Measurements from ENCODE around the gene TMEM119. TPM values are rescaled to one million over a fixed set of nuclear protein-coding genes. Genes with fewer than 3 reads are reported as not detected.

The TMEM119 gene
- total RNA-seq, 2 experiments from 2014 or later: 2.1 to 2.6 TPM

- ATAC-seq (ENCODE audit: poor library complexity): no peak
- Mint-ChIP-seq H3K27ac (peak overlapping the region; percentile 90), H3K4me1 (ENCODE audit: low read depth) (peaks cover 86% of the 10 kb centered on the region), H3K36me3 (ENCODE audit: low read depth) (peaks cover 28% of the 10 kb centered on the region), H3K27me3 (no peaks in the 10 kb centered on the region), H3K9me3 (no peaks in the 10 kb centered on the region), H3K4me3 (peak overlapping the region; percentile 8)
- TF ChIP-seq, protein P1, sequence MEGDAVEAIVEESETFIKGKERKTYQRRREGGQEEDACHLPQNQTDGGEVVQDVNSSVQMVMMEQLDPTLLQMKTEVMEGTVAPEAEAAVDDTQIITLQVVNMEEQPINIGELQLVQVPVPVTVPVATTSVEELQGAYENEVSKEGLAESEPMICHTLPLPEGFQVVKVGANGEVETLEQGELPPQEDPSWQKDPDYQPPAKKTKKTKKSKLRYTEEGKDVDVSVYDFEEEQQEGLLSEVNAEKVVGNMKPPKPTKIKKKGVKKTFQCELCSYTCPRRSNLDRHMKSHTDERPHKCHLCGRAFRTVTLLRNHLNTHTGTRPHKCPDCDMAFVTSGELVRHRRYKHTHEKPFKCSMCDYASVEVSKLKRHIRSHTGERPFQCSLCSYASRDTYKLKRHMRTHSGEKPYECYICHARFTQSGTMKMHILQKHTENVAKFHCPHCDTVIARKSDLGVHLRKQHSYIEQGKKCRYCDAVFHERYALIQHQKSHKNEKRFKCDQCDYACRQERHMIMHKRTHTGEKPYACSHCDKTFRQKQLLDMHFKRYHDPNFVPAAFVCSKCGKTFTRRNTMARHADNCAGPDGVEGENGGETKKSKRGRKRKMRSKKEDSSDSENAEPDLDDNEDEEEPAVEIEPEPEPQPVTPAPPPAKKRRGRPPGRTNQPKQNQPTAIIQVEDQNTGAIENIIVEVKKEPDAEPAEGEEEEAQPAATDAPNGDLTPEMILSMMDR (IDR thresholded peaks at IDR 0.05): no peak
- H3K36me3 ChIP-seq (ENCODE audit: insufficient read depth, low read length): peaks cover 19% of the 10 kb centered on the region
- H3K27ac ChIP-seq (ENCODE audit: low read depth in 1 of 2, low read length in 2 of 2): no peak overlapping the region
- H3K4me3 ChIP-seq (ENCODE audit: low read length): no peak overlapping the region
- DNase-seq: no peak
- peaks cover 52% of the 10 kb centered on the region for H3K4me1 ChIP-seq (ENCODE audit: insufficient read depth, low read length)
- CTCF ChIA-PET: interaction anchor here (1.2 kb wide), 1 partner anchor 46 kb away, joined by 8 read pairs; no protein-coding TSS in a partner anchor
- no peaks in the 10 kb centered on the region for H3K9me3 ChIP-seq (ENCODE audit: control insufficient read depth in 1 of 2, insufficient read depth in 1 of 2, low read length in 2 of 2)
- POLR2A ChIA-PET: interaction anchor here (1.6 kb wide), 1 partner anchor 45 kb away, joined by 6 read pairs; no protein-coding TSS in a partner anchor
- H3K27me3 ChIP-seq (ENCODE audit: control insufficient read depth in 1 of 2, insufficient read depth in 2 of 2, low read length in 2 of 2): no peaks in the 10 kb centered on the region
- intact Hi-C loops (cut with DNase I, micrococcal nuclease): no loop called here
These were observed 25.6 kb downstream of the TMEM119 start for GRCh38 chr12:108572166-108572790.

GRCh38 chr12:108571609-108572165 lies 26.2 kb downstream of the TMEM119 start:
- Mint-ChIP-seq H3K4me3 (no peak overlapping the region), H3K4me1 (ENCODE audit: low read depth) (peaks cover 92% of the 10 kb centered on the region), H3K27ac (peak overlapping the region; percentile 90), H3K36me3 (ENCODE audit: low read depth) (peaks cover 34% of the 10 kb centered on the region), H3K27me3 (no peaks in the 10 kb centered on the region), H3K9me3 (no peaks in the 10 kb centered on the region)
- ATAC-seq (ENCODE audit: poor library complexity) (no peak), DNase-seq (no peak)
- CTCF ChIA-PET: interaction anchor here (9.8 kb wide), 1 partner anchor 46 kb away, joined by 102 read pairs; no protein-coding TSS in a partner anchor
- intact Hi-C loops (cut with DNase I, micrococcal nuclease): no loop called here
- POLR2A ChIA-PET: interaction anchor here (1.6 kb wide), 1 partner anchor 46 kb away, joined by 6 read pairs; no protein-coding TSS in a partner anchor
- H3K4me1 ChIP-seq (ENCODE audit: insufficient read depth, low read length): peaks cover 54% of the 10 kb centered on the region
- TF ChIP-seq, protein P1 (IDR thresholded peaks at IDR 0.05): no peak
- H3K27me3 ChIP-seq (ENCODE audit: control insufficient read depth in 1 of 2, insufficient read depth in 2 of 2, low read length in 2 of 2): no peaks in the 10 kb centered on the region
- H3K27ac ChIP-seq (ENCODE audit: low read depth in 1 of 2, low read length in 2 of 2): peak overlapping the region in 1 of 2 donors; percentile 29
- peaks cover 25% of the 10 kb centered on the region for H3K36me3 ChIP-seq (ENCODE audit: insufficient read depth, low read length)
- no peak overlapping the region for H3K4me3 ChIP-seq (ENCODE audit: low read length)
- H3K9me3 ChIP-seq (ENCODE audit: control insufficient read depth in 1 of 2, insufficient read depth in 1 of 2, low read length in 2 of 2): no peaks in the 10 kb centered on the region

DNA sequence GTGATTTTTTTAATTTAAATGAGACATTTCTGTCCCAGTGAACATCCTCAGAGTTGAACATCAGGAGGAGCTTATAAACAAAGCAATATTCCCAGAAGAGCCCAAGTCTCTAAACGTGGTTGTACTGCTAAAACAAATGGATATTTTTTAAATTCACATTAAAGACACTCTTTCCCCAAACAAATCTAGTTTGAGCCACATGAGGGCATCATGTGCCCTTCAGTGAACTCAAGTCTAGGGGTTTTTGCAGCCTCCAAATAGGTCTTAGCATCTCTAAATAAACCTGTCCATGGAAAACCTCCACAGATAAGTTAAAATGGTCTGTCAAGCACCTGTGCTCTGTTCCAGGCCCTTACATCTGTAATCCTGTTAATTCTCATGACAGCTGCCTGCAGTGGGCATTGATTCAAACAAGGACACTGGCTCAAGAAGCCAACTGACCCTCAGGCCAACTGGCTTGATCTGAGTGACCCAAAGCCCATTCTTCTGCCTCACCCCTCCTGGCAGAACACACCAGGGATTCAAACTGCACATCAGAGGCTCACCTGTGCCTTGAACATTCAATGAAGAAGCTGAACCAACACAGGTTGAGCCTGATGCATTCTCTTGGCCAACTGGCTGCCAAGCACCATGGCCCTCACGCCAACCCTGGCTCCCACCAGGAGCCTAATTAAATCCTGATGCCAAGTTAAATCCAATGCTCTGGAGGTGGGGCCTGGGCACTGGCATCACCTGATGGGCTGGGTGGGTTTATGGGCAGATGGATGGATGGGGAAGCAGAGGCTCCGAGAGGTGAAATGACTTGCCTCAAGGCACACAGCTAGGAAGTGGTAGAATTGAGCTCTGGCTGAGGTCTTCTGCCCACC lies 26.9 kb downstream of the TMEM119 start:
- CTCF ChIA-PET: interaction anchor here (0.7 to 9.8 kb wide), 3 partner anchors 46 to 80 kb away, joined by 3 to 102 read pairs (median 4); no protein-coding TSS in a partner anchor
- ATAC-seq (ENCODE audit: poor library complexity): no peak
- Histone ChIP-seq H3K27me3 (ENCODE audit: control insufficient read depth in 1 of 2, insufficient read depth in 2 of 2, low read length in 2 of 2) (no peaks in the 10 kb centered on the region), H3K4me3 (ENCODE audit: low read length) (no peak overlapping the region), H3K27ac (ENCODE audit: low read depth in 1 of 2, low read length in 2 of 2) (peak overlapping the region; percentile 29 to 33), H3K9me3 (ENCODE audit: control insufficient read depth in 1 of 2, insufficient read depth in 1 of 2, low read length in 2 of 2) (no peaks in the 10 kb centered on the region), H3K4me1 (ENCODE audit: insufficient read depth, low read length) (peaks cover 59% of the 10 kb centered on the region), H3K36me3 (ENCODE audit: insufficient read depth, low read length) (peaks cover 32% of the 10 kb centered on the region)
- POLR2A ChIA-PET: interaction anchor here (1.0 to 4.3 kb wide), 2 partner anchors 46 to 64 kb away, joined by 5 to 43 read pairs; no protein-coding TSS in a partner anchor
- DNase-seq: peak in 2 of 14 experiments; percentile 47 to 48
- H3K27me3 Mint-ChIP-seq: no peaks in the 10 kb centered on the region
- H3K4me1 Mint-ChIP-seq (ENCODE audit: low read depth): peaks cover 93% of the 10 kb centered on the region
- peak overlapping the region; percentile 11 for H3K4me3 Mint-ChIP-seq
- no peaks in the 10 kb centered on the region for H3K9me3 Mint-ChIP-seq
- H3K27ac Mint-ChIP-seq: peak overlapping the region; percentile 90
- TF ChIP-seq, protein P1 (IDR thresholded peaks at IDR 0.05): no peak
- peaks cover 41% of the 10 kb centered on the region for H3K36me3 Mint-ChIP-seq (ENCODE audit: low read depth)
- intact Hi-C loops (cut with DNase I, micrococcal nuclease): loop anchor here in 1 of 2 experiments (1.0 kb wide), 1 partner anchor 232 kb away; no protein-coding TSS in a partner anchor

Data from CD4-positive, alpha-beta T cell (primary cell).